Trophoblast cell (in vitro differentiated cells and primary cell): Measurements from ENCODE around the gene DHX34. TPM values are rescaled to one million over a fixed set of nuclear protein-coding genes. Genes with fewer than 3 reads are reported as not detected.
"Not testable (repeated sequence)": the region's sequence is repeated elsewhere in the genome, so short reads cannot be mapped to it uniquely, and the experiment has no call there.

Experiments used
- DNase-seq, 2 donors: peaks; one replicate each; pipeline ENCODE4 v3.0.0-alpha.2; 2016
- H2AFZ ChIP-seq: 2 replicates; pipeline ENCODE4 v1.6.1; 2013; ENCODE audit warnings: low read length, moderate library complexity, mild to moderate bottlenecking; ENCODE audit not compliant: insufficient read depth, poor library complexity
- H2AK5ac ChIP-seq: 2 replicates; pipeline ENCODE4 v1.6.1; 2013; ENCODE audit warnings: mild to moderate bottlenecking, low read length
- H2BK120ac ChIP-seq: 2 replicates; pipeline ENCODE4 v1.6.1; 2013; ENCODE audit warnings: low read length, mild to moderate bottlenecking, moderate library complexity; ENCODE audit not compliant: insufficient read depth, poor library complexity
- H2BK12ac ChIP-seq: 2 replicates; pipeline ENCODE4 v1.6.1; 2013; ENCODE audit warnings: mild to moderate bottlenecking, low read length, moderate library complexity
- H2BK5ac ChIP-seq: 2 replicates; pipeline ENCODE4 v1.6.1; 2013; ENCODE audit warnings: low read length, low read depth, moderate library complexity, mild to moderate bottlenecking; ENCODE audit not compliant: poor library complexity
- H3K14ac ChIP-seq: 2 replicates; pipeline ENCODE4 v1.6.1; 2013; ENCODE audit warnings: mild to moderate bottlenecking, low read length
- H3K18ac ChIP-seq: 2 replicates; pipeline ENCODE4 v1.6.1; 2013; ENCODE audit warnings: mild to moderate bottlenecking, low read length
- H3K23ac ChIP-seq: 2 replicates; pipeline ENCODE4 v1.6.1; 2013; ENCODE audit warnings: low read length
- H3K27ac ChIP-seq: 2 replicates; pipeline ENCODE4 v1.5.1; 2013; ENCODE audit warnings: low read depth, mild to moderate bottlenecking, inconsistent platforms, low read length, moderate library complexity
- H3K27me3 ChIP-seq: 2 replicates; pipeline ENCODE4 v1.6.1; 2013; ENCODE audit warnings: inconsistent platforms, mild to moderate bottlenecking, low read length, moderate library complexity; ENCODE audit not compliant: insufficient read depth
- H3K36me3 ChIP-seq, 2 experiments: 1 replicate in 1 of 2; 2 replicates in 1 of 2; pipeline ENCODE4 v1.6.1; 2013; ENCODE audit warnings: low read length in 2 of 2, mild to moderate bottlenecking in 2 of 2, moderate library complexity in 1 of 2; ENCODE audit not compliant: insufficient read depth in 2 of 2, control insufficient read depth in 1 of 2
- H3K4ac ChIP-seq: 2 replicates; pipeline ENCODE4 v1.6.1; 2013; ENCODE audit warnings: low read depth, mild to moderate bottlenecking, low read length, moderate library complexity
- H3K4me1 ChIP-seq, 2 experiments: 1 replicate in 1 of 2; 2 replicates in 1 of 2; pipeline ENCODE4 v1.6.1; 2013; ENCODE audit warnings: low read length in 2 of 2, mild to moderate bottlenecking in 2 of 2, moderate library complexity in 1 of 2; ENCODE audit not compliant: insufficient read depth in 2 of 2, control insufficient read depth in 1 of 2
- H3K4me2 ChIP-seq: 2 replicates; pipeline ENCODE4 v1.6.1; 2013; ENCODE audit warnings: inconsistent platforms, mild to moderate bottlenecking, low read length, moderate library complexity
- H3K4me3 ChIP-seq: 2 replicates; pipeline ENCODE4 v1.5.1; 2013; ENCODE audit warnings: mild to moderate bottlenecking, low read depth, low read length, inconsistent platforms
- H3K79me1 ChIP-seq: one replicate; pipeline ENCODE4 v1.6.1; 2013; ENCODE audit warnings: low read length
- H3K79me2 ChIP-seq: 2 replicates; pipeline ENCODE4 v1.6.1; 2013; ENCODE audit warnings: low read length, mild to moderate bottlenecking; ENCODE audit not compliant: control insufficient read depth, insufficient read depth, poor library complexity
- H3K9ac ChIP-seq: 2 replicates; pipeline ENCODE4 v1.6.1; 2013; ENCODE audit warnings: mild to moderate bottlenecking, low read length
- H3K9me3 ChIP-seq: 2 replicates; pipeline ENCODE4 v1.6.1; 2013; ENCODE audit warnings: low read depth, mild to moderate bottlenecking, control low read depth, inconsistent platforms, low read length; ENCODE audit not compliant: insufficient read depth
- H4K12ac ChIP-seq: 2 replicates; pipeline ENCODE4 v1.6.1; 2013; ENCODE audit warnings: low read depth, mild to moderate bottlenecking, low read length, moderate library complexity
- H4K8ac ChIP-seq: 2 replicates; pipeline ENCODE4 v1.6.1; 2013; ENCODE audit warnings: low read depth, mild to moderate bottlenecking, low read length, moderate library complexity
- H4K91ac ChIP-seq: one replicate; pipeline ENCODE4 v1.6.1; 2013; ENCODE audit warnings: low read depth, mild to moderate bottlenecking, low read length, moderate library complexity
- WGBS: extraction: QIAGEN DNeasy Blood & Tissue Kit; methylation state at CpG from one replicate; pipeline ENCODE4 v1.1.7; 2013; ENCODE audit warnings: missing lambda C conversion rate; ENCODE audit not compliant: insufficient read length, insufficient coverage; ENCODE audit errors: extremely low coverage; 5-methylcytosine and 5-hydroxymethylcytosine counted together
- polyA plus RNA-seq: library from polyadenylated mRNA; stranded (reverse); fragments of 200-250 nt; gene quantifications from 2 replicates; pipeline ENCODE4 v1.2.3, GENCODE V29; 2013

Gene DHX34, protein sequence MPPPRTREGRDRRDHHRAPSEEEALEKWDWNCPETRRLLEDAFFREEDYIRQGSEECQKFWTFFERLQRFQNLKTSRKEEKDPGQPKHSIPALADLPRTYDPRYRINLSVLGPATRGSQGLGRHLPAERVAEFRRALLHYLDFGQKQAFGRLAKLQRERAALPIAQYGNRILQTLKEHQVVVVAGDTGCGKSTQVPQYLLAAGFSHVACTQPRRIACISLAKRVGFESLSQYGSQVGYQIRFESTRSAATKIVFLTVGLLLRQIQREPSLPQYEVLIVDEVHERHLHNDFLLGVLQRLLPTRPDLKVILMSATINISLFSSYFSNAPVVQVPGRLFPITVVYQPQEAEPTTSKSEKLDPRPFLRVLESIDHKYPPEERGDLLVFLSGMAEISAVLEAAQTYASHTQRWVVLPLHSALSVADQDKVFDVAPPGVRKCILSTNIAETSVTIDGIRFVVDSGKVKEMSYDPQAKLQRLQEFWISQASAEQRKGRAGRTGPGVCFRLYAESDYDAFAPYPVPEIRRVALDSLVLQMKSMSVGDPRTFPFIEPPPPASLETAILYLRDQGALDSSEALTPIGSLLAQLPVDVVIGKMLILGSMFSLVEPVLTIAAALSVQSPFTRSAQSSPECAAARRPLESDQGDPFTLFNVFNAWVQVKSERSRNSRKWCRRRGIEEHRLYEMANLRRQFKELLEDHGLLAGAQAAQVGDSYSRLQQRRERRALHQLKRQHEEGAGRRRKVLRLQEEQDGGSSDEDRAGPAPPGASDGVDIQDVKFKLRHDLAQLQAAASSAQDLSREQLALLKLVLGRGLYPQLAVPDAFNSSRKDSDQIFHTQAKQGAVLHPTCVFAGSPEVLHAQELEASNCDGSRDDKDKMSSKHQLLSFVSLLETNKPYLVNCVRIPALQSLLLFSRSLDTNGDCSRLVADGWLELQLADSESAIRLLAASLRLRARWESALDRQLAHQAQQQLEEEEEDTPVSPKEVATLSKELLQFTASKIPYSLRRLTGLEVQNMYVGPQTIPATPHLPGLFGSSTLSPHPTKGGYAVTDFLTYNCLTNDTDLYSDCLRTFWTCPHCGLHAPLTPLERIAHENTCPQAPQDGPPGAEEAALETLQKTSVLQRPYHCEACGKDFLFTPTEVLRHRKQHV
- polyA plus RNA-seq, result 10.9 and 11.6 TPM in 2 replicates

DNA sequence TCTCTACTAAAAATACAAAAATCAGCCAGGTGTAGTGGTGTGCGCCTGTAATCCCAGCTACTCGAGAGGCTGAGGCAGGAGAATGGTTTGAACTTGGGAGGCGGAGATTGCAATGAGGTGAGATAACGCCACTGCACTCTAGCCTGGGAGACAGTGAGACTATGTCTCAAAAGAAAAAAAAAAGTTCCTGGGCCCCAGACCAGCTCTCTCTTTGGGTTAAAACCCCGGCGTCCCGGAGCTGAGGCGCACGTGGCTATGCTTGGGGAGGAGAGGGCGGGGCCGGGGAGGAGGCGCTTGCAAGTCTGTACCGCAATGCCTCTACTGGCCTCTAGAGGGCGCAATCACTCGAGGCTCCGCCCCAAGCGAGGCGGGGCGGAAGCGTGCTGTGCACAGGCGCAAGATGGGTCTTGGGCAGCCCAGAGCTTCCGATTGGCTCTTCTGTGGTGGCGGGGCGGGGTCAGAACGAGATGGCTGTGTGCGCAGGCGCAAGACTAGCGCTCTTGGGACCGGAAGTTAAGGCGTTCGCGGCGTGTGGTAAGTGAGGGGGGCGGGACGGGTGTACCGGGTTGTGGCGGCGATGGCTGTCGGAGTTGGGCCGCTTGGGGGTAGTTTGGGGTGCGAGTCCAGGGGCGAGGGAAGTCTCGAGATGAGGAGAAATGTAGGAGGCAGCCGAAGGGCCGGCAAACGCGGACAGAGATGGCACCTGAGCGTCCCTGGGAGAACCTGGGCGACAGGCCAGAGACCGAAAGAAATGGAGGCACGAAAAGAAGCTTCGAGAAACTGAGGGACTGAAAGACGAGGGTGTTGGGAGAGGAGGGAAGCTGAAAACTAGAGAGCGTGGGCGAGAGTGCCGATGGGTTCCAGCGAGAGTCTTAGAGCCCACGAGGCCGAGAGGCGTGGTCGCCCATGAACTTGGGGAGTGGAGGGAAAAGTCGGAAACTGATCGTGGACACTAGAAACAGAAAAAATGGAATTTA, at the start of gene DHX34:
DHX34 (plus strand) TSS at position 497 of the 977 bp plus-strand sequence. CDS start 3,716 bp downstream, outside the sequence.
- peak within 1 kb of the TSS; percentile 80 for H3K18ac ChIP-seq
- peak within 1 kb of the TSS; percentile 45 for H2BK5ac ChIP-seq
- H3K4ac ChIP-seq, result peak within 1 kb of the TSS; percentile 93
- peak within 1 kb of the TSS; percentile 72 for H3K4me2 ChIP-seq
- WGBS, result no CpG with 5 or more reads among the region's 63 CpGs
- H2BK120ac ChIP-seq, result peak within 1 kb of the TSS; percentile 74
- peak within 1 kb of the TSS; percentile 57 for H4K12ac ChIP-seq
- peak within 1 kb of the TSS; percentile 75 for H4K91ac ChIP-seq
- peak within 1 kb of the TSS; percentile 92 for H3K4me3 ChIP-seq
- peak within 1 kb of the TSS; percentile 93 for H4K8ac ChIP-seq
- H3K27me3 ChIP-seq, result no peaks in the 10 kb centered on the region
- H3K79me1 ChIP-seq, result peaks cover 4% of the 10 kb centered on the region
- H2AFZ ChIP-seq, result peak within 1 kb of the TSS; percentile 84
- H2AK5ac ChIP-seq, result peak within 1 kb of the TSS; percentile 39
- H3K14ac ChIP-seq, result peak within 1 kb of the TSS; percentile 80
- no peak within 1 kb of the TSS for H2BK12ac ChIP-seq
- H3K4me1 ChIP-seq, result peaks cover 2 to 4% of the 10 kb centered on the region in 2 experiments
- peaks cover 12 to 20% of the 10 kb centered on the region in 2 experiments for H3K36me3 ChIP-seq
- H3K23ac ChIP-seq, result no peak within 1 kb of the TSS
- no peaks in the 10 kb centered on the region for H3K9me3 ChIP-seq
- H3K27ac ChIP-seq, result no peak within 1 kb of the TSS
- DNase-seq, result peak; percentile 99 to 100
- H3K9ac ChIP-seq, result peak within 1 kb of the TSS; percentile 90
- H3K79me2 ChIP-seq, result peaks cover 6% of the 10 kb centered on the region

- not testable (repeated sequence) for H3K14ac ChIP-seq
These were observed 48.2 kb upstream of the DHX34 start for GRCh38 chr19:47300867-47301266.

GRCh38 chr19:47302249-47302648, 46.9 kb upstream of the DHX34 start:
- Histone ChIP-seq H3K23ac (no peak overlapping the region), H3K4me2 (no peak overlapping the region), H3K79me2 (no peaks in the 10 kb centered on the region), H3K79me1 (no peaks in the 10 kb centered on the region), H3K36me3 (no peaks in the 10 kb centered on the region), H2BK12ac (no peak overlapping the region), H2BK120ac (no peak overlapping the region), H3K14ac (no peak overlapping the region), H2BK5ac (no peak overlapping the region), H3K18ac (no peak overlapping the region), H2AFZ (no peak overlapping the region), H4K8ac (no peak overlapping the region), H3K4ac (no peak overlapping the region), H4K12ac (no peak overlapping the region), H3K27me3 (no peaks in the 10 kb centered on the region), H3K27ac (no peak overlapping the region), H3K4me1 (peaks cover 0 to 2% of the 10 kb centered on the region in 2 experiments), H3K9ac (no peak overlapping the region), H4K91ac (no peak overlapping the region), H3K4me3 (no peak overlapping the region), H3K9me3 (no peaks in the 10 kb centered on the region), H2AK5ac (no peak overlapping the region)
- DNase-seq, result no peak
- WGBS, result no CpG with 5 or more reads among the region's 10 CpGs

More at GRCh38 chr19:47300867-47301266, 48.2 kb upstream of the DHX34 start:
- not testable (repeated sequence) for H2BK5ac ChIP-seq, H3K9me3 ChIP-seq, H3K4me3 ChIP-seq, H3K79me1 ChIP-seq, H3K23ac ChIP-seq, H3K4ac ChIP-seq, H4K91ac ChIP-seq, H3K27me3 ChIP-seq, H2BK120ac ChIP-seq, H2BK12ac ChIP-seq, H2AK5ac ChIP-seq, H3K4me2 ChIP-seq, H3K4me1 ChIP-seq, H2AFZ ChIP-seq, H3K9ac ChIP-seq, H3K36me3 ChIP-seq, H3K18ac ChIP-seq, H4K8ac ChIP-seq, DNase-seq, H4K12ac ChIP-seq, H3K79me2 ChIP-seq, H3K27ac ChIP-seq
- WGBS, result no CpG with 5 or more reads among the region's 14 CpGs
